ENCODE results near the gene VAPA. TPM values are rescaled to one million over a fixed set of nuclear protein-coding genes. Genes with fewer than 3 reads are reported as not detected.

Gene VAPA
- polyA plus RNA-seq, 3 donors = 209 to 265 (median 238) TPM

- no peak for DNase-seq (ENCODE audit: extremely low read depth in 1 of 11, low read depth in 9 of 11, low spot score in 4 of 11)
Observed at GRCh38 chr18:9926223-9926894, 12.5 kb downstream of the VAPA start.

GRCh38 chr18:9926977-9927376 is 13.2 kb downstream of the VAPA start:
- DNase-seq (ENCODE audit: extremely low read depth in 1 of 11, low read depth in 9 of 11, low spot score in 4 of 11) = no peak

GRCh38 chr18:9927392-9928063 is 13.7 kb downstream of the VAPA start:
- DNase-seq (ENCODE audit: extremely low read depth in 1 of 11, low read depth in 9 of 11, low spot score in 4 of 11) = no peak

GRCh38 chr18:9928646-9929259 is 14.9 kb downstream of the VAPA start:
- no peak for DNase-seq (ENCODE audit: extremely low read depth in 1 of 11, low read depth in 9 of 11, low spot score in 4 of 11)

GRCh38 chr18:9930299-9930884 is 16.6 kb downstream of the VAPA start:
- DNase-seq (ENCODE audit: extremely low read depth in 1 of 11, low read depth in 9 of 11, low spot score in 4 of 11) = no peak

- no peak for DNase-seq (ENCODE audit: extremely low read depth in 1 of 11, low read depth in 9 of 11, low spot score in 4 of 11)
Observed at GRCh38 chr18:9931146-9931545, 17.3 kb downstream of the VAPA start.

- no peak for DNase-seq (ENCODE audit: extremely low read depth in 1 of 11, low read depth in 9 of 11, low spot score in 4 of 11)
Observed at GRCh38 chr18:9931678-9932077, 17.9 kb downstream of the VAPA start.

- DNase-seq (ENCODE audit: extremely low read depth in 1 of 11, low read depth in 9 of 11, low spot score in 4 of 11) = no peak
Observed at GRCh38 chr18:9933865-9934264, 20.0 kb downstream of the VAPA start.

GRCh38 chr18:9934274-9934673 is 20.5 kb downstream of the VAPA start:
- DNase-seq (ENCODE audit: extremely low read depth in 1 of 11, low read depth in 9 of 11, low spot score in 4 of 11) = no peak

GRCh38 chr18:9941103-9941502 is 27.3 kb downstream of the VAPA start:
- DNase-seq (ENCODE audit: extremely low read depth in 1 of 11, low read depth in 9 of 11, low spot score in 4 of 11) = no peak

GRCh38 chr18:9941660-9942059 is 27.8 kb downstream of the VAPA start:
- DNase-seq (ENCODE audit: extremely low read depth in 1 of 11, low read depth in 9 of 11, low spot score in 4 of 11) = no peak

GRCh38 chr18:9943311-9943710 is 29.5 kb downstream of the VAPA start:
- DNase-seq (ENCODE audit: extremely low read depth in 1 of 11, low read depth in 9 of 11, low spot score in 4 of 11) = no peak

- no peak for DNase-seq (ENCODE audit: extremely low read depth in 1 of 11, low read depth in 9 of 11, low spot score in 4 of 11)
Observed at GRCh38 chr18:9944805-9945204, 31.0 kb downstream of the VAPA start.

GRCh38 chr18:9946831-9947230 is 33.0 kb downstream of the VAPA start:
- DNase-seq (ENCODE audit: extremely low read depth in 1 of 11, low read depth in 9 of 11, low spot score in 4 of 11) = no peak

GRCh38 chr18:9947248-9947647 is 33.4 kb downstream of the VAPA start:
- no peak for DNase-seq (ENCODE audit: extremely low read depth in 1 of 11, low read depth in 9 of 11, low spot score in 4 of 11)

GRCh38 chr18:9949315-9949714 is 35.5 kb downstream of the VAPA start:
- no peak for DNase-seq (ENCODE audit: extremely low read depth in 1 of 11, low read depth in 9 of 11, low spot score in 4 of 11)

- no peak for DNase-seq (ENCODE audit: extremely low read depth in 1 of 11, low read depth in 9 of 11, low spot score in 4 of 11)
Observed at GRCh38 chr18:9949861-9950260, 36.0 kb downstream of the VAPA start.

- DNase-seq (ENCODE audit: extremely low read depth in 1 of 11, low read depth in 9 of 11, low spot score in 4 of 11) = no peak
Observed at GRCh38 chr18:9950289-9951016, 36.6 kb downstream of the VAPA start.

- peak; percentile 12 to 38 (median 22) for DNase-seq (ENCODE audit: extremely low read depth in 1 of 11, low read depth in 9 of 11, low spot score in 4 of 11)
Observed at GRCh38 chr18:9951022-9951859, 37.4 kb downstream of the VAPA start.
